Endothelial cell of umbilical vein (primary cell): ENCODE data around the gene SPINDOC. TPM values are rescaled to one million over a fixed set of nuclear protein-coding genes. Genes with fewer than 3 reads are reported as not detected.

ENCODE experiments used
- BruUV-seq: library from RNA; stranded (reverse); fragments of 400-500 nt; replicated peaks from 2 replicates; lab custom pipeline; 2021; lab: Mats Ljungman, UMichigan
- CTCF ChIA-PET: fragments of 300-600, 350-600 bp; sonication (Branson Sonifier 250); formaldehyde crosslinking; loops from one replicate; lab custom pipeline; 2021; ENCODE audit warnings: antibody characterized with exemption, inconsistent platforms; lab: Charles Lee
- POLR2A ChIA-PET: fragments of 300-600, 350-600 bp; sonication (Branson Sonifier 250); formaldehyde crosslinking; loops from one replicate; lab custom pipeline; 2021; ENCODE audit warnings: antibody characterized with exemption, inconsistent platforms; lab: Charles Lee
- DNase-seq: peaks from one replicate; pipeline ENCODE4 v3.0.0-alpha.2; 2011; ENCODE audit warnings: low read depth, low spot score
- FAIRE-seq: peaks from 2 replicates; lab custom pipeline; 2011; peaks lifted over from hg19 to GRCh38; lab: Jason Lieb, UNC
- H2AFZ ChIP-seq: 2 replicates; pipeline ENCODE4 v1.6.0; 2012; ENCODE audit warnings: low read depth, low read length, control low read depth, inconsistent platforms
- H3K27ac ChIP-seq: 2 replicates; pipeline ENCODE4 v1.5.1; 2011; ENCODE audit warnings: low read depth, mild to moderate bottlenecking, control low read depth, low read length, moderate library complexity; ENCODE audit not compliant: insufficient read depth
- H3K27me3 ChIP-seq, 2 experiments: 2 replicates each; pipeline versions ENCODE4 v1.6.0 to v1.6.1; 2011; ENCODE audit warnings: low read length in 2 of 2, mixed read lengths in 1 of 2; ENCODE audit not compliant: control insufficient read depth in 2 of 2, insufficient read depth in 2 of 2
- H3K36me3 ChIP-seq, 2 experiments: 2 replicates in 1 of 2; 3 replicates in 1 of 2; pipeline ENCODE4 v1.5.1; 2011; ENCODE audit warnings: low read length in 2 of 2, mild to moderate bottlenecking in 1 of 2, moderate library complexity in 1 of 2; ENCODE audit not compliant: control insufficient read depth in 2 of 2, insufficient read depth in 2 of 2; ENCODE audit errors: extremely low read depth in 1 of 2
- H3K4me1 ChIP-seq: 3 replicates; pipeline ENCODE4 v1.5.1; 2011; ENCODE audit warnings: mild to moderate bottlenecking, low read length; ENCODE audit not compliant: control insufficient read depth, insufficient read depth; ENCODE audit errors: extremely low read depth
- H3K4me2 ChIP-seq: 2 replicates; pipeline ENCODE4 v1.6.1; 2011; ENCODE audit warnings: low read length, control low read depth, mixed read lengths; ENCODE audit not compliant: insufficient read depth
- H3K4me3 ChIP-seq, 3 experiments: fragments of 200-600 bp in 1 of 3; sonication (generic), shearing (Covaris generic) in 1 of 3; replicated peaks in 1 of 3; 2 replicates each; pipeline ENCODE4 v1.5.1; 2011 to 2016; ENCODE audit warnings: control low read depth in 3 of 3, low read length in 3 of 3, mild to moderate bottlenecking in 2 of 3, inconsistent platforms in 1 of 3, low read depth in 1 of 3, moderate library complexity in 1 of 3; ENCODE audit not compliant: insufficient read depth in 1 of 3
- H3K79me2 ChIP-seq: 2 replicates; pipeline ENCODE4 v1.6.0; 2012; ENCODE audit warnings: low read length, inconsistent platforms; ENCODE audit not compliant: control insufficient read depth, insufficient read depth
- H3K9ac ChIP-seq: replicated peaks from 2 replicates; pipeline ENCODE3; 2011; ENCODE audit warnings: low read length, control low read depth; ENCODE audit not compliant: insufficient read depth; ENCODE audit errors: extremely low read depth
- H3K9me1 ChIP-seq: replicated peaks from 3 replicates; pipeline ENCODE4 v1.6.0; 2011; ENCODE audit warnings: mild to moderate bottlenecking, low read length; ENCODE audit not compliant: control insufficient read depth, insufficient read depth; ENCODE audit errors: extremely low read depth
- H3K9me3 ChIP-seq: replicated peaks from 2 replicates; pipeline ENCODE4 v1.5.1; 2012; ENCODE audit warnings: low read length, inconsistent platforms; ENCODE audit not compliant: control insufficient read depth, insufficient read depth
- H4K20me1 ChIP-seq: replicated peaks from 2 replicates; pipeline ENCODE3; 2011; ENCODE audit warnings: mild to moderate bottlenecking, low read length; ENCODE audit not compliant: control insufficient read depth, insufficient read depth; ENCODE audit errors: extremely low read depth
- EZH2 ChIP-seq: IDR thresholded peaks from 2 replicates; pipeline ENCODE4 v1.6.1; 2012; ENCODE audit warnings: borderline replicate concordance, low read depth, mild to moderate bottlenecking, moderate library complexity, low read length, inconsistent platforms; ENCODE audit not compliant: severe bottlenecking
- FOS ChIP-seq: IDR thresholded peaks from 2 replicates; pipeline ENCODE4 v1.6.1; 2011; ENCODE audit warnings: mild to moderate bottlenecking, low read length, moderate library complexity, borderline replicate concordance; ENCODE audit not compliant: insufficient read depth
- GATA2 ChIP-seq: IDR thresholded peaks from 2 replicates; pipeline ENCODE4 v1.7.0; 2011; ENCODE audit warnings: low read depth, mild to moderate bottlenecking, moderate library complexity, mixed read lengths, low read length; ENCODE audit not compliant: insufficient read length, insufficient read depth
- JUN ChIP-seq: IDR thresholded peaks from 2 replicates; pipeline ENCODE4 v1.6.1; 2011; ENCODE audit warnings: borderline replicate concordance, low read depth; ENCODE audit not compliant: insufficient read length, insufficient read depth
- MYC ChIP-seq: IDR thresholded peaks from one replicate; pipeline ENCODE4 v1.6.1; 2011; ENCODE audit warnings: mild to moderate bottlenecking, low read depth, low read length
- POLR2A ChIP-seq: IDR thresholded peaks from 2 replicates; pipeline ENCODE4 v1.6.1; 2012; ENCODE audit warnings: low read depth, mild to moderate bottlenecking, control low read depth, low read length
- POLR2AphosphoS5 ChIP-seq: IDR thresholded peaks from 2 replicates; pipeline ENCODE4 v1.6.1; 2012; ENCODE audit warnings: low read depth, mild to moderate bottlenecking, control low read depth, low read length, moderate library complexity; ENCODE audit not compliant: insufficient read depth
- dilution Hi-C: fragments of 300-500 bp; cut with MboI; formaldehyde crosslinking; loops from one replicate; pipeline ENCODE4 v1.15.0; 2019; ENCODE audit warnings: low sequenced_read_pairs; ENCODE audit not compliant: extremely low pct_ligation_motif_present
- intact Hi-C: fragments of 100-400 bp; cut with micrococcal nuclease; formaldehyde crosslinking; loops from one replicate; pipeline ENCODE4 v1.10.0; 2022
- polyA plus RNA-seq, 4 experiments: library from polyadenylated mRNA; depleted of rRNA in 3 of 4; stranded (reverse) in 3 of 4; unstranded in 1 of 4; fragments of >200 nt; gene quantifications; 2 replicates each; pipeline versions ENCODE4 v1.2.1 to v1.2.3, GENCODE V29; 2011 to 2012; ENCODE audit warnings: missing spikeins in 1 of 4
- total RNA-seq: library from RNA; stranded (reverse); gene quantifications from 2 replicates; pipeline ENCODE4 v1.2.3, GENCODE V29; 2021
- TF ChIP-seq, protein P1 (sequence below), 2 donors: IDR thresholded peaks; 1 replicate in 1 of 2; 2 replicates in 1 of 2; pipeline ENCODE4 v1.5.1; 2011; ENCODE audit warnings: low read length in 2 of 2, mild to moderate bottlenecking in 2 of 2, moderate library complexity in 2 of 2, control low read depth in 1 of 2, inconsistent platforms in 1 of 2, low read depth in 1 of 2; ENCODE audit not compliant: insufficient read depth in 1 of 2; ENCODE audit errors: extremely low read depth in 1 of 2
- TF ChIP-seq, protein P2 (sequence below): IDR thresholded peaks from 2 replicates; pipeline ENCODE4 v1.6.1; 2011; ENCODE audit not compliant: insufficient read depth, insufficient read length

SPINDOC gene
- total and polyA plus RNA-seq, 2 donors (not counting 3 experiments of a cell fraction or from before 2014, with no cell fraction given), result 29.4 to 54.5 TPM

DNA sequence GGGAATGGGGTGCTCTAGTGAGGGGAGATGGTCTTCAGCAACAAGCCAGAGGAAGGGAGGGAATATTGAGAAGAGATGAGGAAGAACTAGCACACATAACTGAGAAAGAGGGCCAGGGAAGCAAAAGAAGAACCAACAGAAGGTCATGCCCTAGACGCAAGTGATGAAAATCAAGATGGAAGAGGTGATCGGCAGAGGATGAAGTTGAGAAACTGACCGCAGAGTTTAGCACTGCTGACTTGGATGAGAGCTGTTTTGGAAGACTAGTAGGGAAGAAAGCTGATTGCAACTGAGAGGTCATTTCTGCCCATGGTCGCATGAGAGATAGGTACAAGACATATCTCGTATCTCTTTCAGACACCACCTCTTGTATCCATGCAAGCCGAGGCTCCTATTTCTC lies 2.9 kb downstream of the SPINDOC start:
- H2AFZ ChIP-seq, result no peak overlapping the region
- H3K36me3 ChIP-seq, result peaks cover 13 to 20% of the 10 kb centered on the region in 2 experiments
- no peak overlapping the region for H3K27ac ChIP-seq
- no peaks in the 10 kb centered on the region for H3K27me3 ChIP-seq
- no TSS peak for BruUV-seq
- no peak overlapping the region for H3K4me3 ChIP-seq
- H3K9me3 ChIP-seq, result no peaks in the 10 kb centered on the region
- DNase-seq (no peak), FAIRE-seq (no peak)
- peaks cover 46% of the 10 kb centered on the region for H3K79me2 ChIP-seq
- dilution Hi-C loops, result no loop called here
- intact Hi-C loops, result no loop called here
- H3K4me1 ChIP-seq, result peaks cover 18% of the 10 kb centered on the region
- peaks cover 7% of the 10 kb centered on the region for H4K20me1 ChIP-seq
- ChIA-PET POLR2A (no interaction called here), CTCF (no interaction called here)
- no peak for TF ChIP-seq FOS
- no peak for TF ChIP-seq POLR2A
- no peak for TF ChIP-seq POLR2AphosphoS5
- TF ChIP-seq MYC, result no peak
- TF ChIP-seq, protein P1, sequence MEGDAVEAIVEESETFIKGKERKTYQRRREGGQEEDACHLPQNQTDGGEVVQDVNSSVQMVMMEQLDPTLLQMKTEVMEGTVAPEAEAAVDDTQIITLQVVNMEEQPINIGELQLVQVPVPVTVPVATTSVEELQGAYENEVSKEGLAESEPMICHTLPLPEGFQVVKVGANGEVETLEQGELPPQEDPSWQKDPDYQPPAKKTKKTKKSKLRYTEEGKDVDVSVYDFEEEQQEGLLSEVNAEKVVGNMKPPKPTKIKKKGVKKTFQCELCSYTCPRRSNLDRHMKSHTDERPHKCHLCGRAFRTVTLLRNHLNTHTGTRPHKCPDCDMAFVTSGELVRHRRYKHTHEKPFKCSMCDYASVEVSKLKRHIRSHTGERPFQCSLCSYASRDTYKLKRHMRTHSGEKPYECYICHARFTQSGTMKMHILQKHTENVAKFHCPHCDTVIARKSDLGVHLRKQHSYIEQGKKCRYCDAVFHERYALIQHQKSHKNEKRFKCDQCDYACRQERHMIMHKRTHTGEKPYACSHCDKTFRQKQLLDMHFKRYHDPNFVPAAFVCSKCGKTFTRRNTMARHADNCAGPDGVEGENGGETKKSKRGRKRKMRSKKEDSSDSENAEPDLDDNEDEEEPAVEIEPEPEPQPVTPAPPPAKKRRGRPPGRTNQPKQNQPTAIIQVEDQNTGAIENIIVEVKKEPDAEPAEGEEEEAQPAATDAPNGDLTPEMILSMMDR (IDR thresholded peaks at IDR 0.05; ENCODE audit: extremely low read depth in 1 of 2, insufficient read depth in 1 of 2, low read depth in 1 of 2, low read length in 2 of 2), result no peak
- TF ChIP-seq JUN, result no peak
- no peak for TF ChIP-seq GATA2
- no peak for TF ChIP-seq EZH2
- TF ChIP-seq, protein P2, sequence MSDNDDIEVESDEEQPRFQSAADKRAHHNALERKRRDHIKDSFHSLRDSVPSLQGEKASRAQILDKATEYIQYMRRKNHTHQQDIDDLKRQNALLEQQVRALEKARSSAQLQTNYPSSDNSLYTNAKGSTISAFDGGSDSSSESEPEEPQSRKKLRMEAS, result no peak
- H3K9ac ChIP-seq, result no peak overlapping the region
- H3K9me1 ChIP-seq, result no peaks in the 10 kb centered on the region
- no peak overlapping the region for H3K4me2 ChIP-seq
